ENCODE data around the gene WDR93.
A peak's percentile ranks its signal among the peaks of the same experiment; 100 is the strongest.

Gene WDR93

DNA sequence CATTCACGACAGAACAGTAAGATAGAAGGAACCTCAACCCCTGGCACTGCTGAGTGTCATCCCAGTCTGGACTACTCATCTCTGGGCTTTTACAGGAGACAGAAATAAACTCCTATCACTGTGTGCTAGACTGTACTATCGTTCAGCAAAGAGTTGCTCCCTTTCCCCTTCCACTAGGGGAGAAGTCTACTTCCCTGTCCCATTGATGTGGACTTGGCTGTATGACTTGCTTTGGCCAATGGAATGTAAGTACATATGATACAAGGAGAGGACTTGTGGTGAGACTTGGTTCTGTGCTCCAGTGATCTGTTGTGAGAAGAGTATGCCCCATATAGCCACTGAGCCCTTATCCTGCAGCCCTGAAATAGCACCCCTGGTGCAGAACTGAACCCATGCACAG is 30.1 kb upstream of the WDR93 start:
- no peak for DNase-seq (ENCODE audit: low spot score)
- POLR2A ChIA-PET (ENCODE audit: low non-redundant PET): no interaction called here
- TF ChIP-seq, protein P1, sequence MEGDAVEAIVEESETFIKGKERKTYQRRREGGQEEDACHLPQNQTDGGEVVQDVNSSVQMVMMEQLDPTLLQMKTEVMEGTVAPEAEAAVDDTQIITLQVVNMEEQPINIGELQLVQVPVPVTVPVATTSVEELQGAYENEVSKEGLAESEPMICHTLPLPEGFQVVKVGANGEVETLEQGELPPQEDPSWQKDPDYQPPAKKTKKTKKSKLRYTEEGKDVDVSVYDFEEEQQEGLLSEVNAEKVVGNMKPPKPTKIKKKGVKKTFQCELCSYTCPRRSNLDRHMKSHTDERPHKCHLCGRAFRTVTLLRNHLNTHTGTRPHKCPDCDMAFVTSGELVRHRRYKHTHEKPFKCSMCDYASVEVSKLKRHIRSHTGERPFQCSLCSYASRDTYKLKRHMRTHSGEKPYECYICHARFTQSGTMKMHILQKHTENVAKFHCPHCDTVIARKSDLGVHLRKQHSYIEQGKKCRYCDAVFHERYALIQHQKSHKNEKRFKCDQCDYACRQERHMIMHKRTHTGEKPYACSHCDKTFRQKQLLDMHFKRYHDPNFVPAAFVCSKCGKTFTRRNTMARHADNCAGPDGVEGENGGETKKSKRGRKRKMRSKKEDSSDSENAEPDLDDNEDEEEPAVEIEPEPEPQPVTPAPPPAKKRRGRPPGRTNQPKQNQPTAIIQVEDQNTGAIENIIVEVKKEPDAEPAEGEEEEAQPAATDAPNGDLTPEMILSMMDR (conservative IDR thresholded peaks at IDR 0.05; ENCODE audit: low read depth): no peak
- CTCF ChIA-PET: interaction anchor here (0.6 kb wide), 1 partner anchor 834 kb away, joined by 4 read pairs; no protein-coding TSS in a partner anchor
- H3K27ac ChIP-seq: no peak overlapping the region

DNA sequence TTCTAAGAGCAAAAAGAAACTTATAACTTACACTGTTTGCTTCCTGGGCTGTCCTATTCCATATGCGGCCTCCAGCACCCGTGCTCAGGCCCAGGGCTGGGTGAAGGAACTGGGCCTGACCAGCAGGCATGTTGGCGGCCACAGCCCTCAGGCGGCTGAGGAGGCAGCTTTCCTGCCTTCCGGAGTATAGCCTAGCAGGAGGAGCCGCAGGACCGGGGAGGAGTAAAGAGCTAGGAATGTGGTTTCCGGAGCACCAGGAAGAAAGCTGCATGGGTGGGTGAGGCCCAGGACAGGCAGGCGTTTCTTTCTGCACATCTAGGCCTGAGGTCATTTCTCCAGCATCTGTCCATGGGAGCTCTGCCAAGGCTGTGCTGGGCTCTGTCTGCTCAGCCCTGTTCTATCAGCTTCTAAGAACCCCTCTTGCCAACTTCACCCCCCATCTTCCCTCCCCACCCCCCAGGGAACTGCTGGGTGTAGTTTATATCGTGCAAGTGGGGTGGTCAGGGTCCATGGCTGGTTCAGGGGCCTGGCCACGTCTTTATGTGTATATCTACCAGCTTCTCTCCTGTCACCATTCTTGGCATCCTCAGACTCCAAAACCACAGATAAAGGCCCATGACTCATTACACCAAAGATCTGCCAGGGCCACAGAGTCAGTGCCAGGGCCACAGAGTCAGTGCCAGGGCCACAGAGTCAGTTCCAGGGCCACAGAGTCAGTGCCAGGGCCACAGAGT is 27.6 kb upstream of the WDR93 start:
- H3K27ac ChIP-seq: peak overlapping the region; percentile 93
- TF ChIP-seq, protein P1 (conservative IDR thresholded peaks at IDR 0.05; ENCODE audit: low read depth): no peak
- ChIA-PET POLR2A (ENCODE audit: low non-redundant PET) (no interaction called here), CTCF (interaction anchor here (0.6 to 1.1 kb wide), 5 partner anchors 15 to 216 kb away, joined by 3 to 5 read pairs (median 4); no protein-coding TSS in a partner anchor)
- DNase-seq (ENCODE audit: low spot score): peak; percentile 91

DNA sequence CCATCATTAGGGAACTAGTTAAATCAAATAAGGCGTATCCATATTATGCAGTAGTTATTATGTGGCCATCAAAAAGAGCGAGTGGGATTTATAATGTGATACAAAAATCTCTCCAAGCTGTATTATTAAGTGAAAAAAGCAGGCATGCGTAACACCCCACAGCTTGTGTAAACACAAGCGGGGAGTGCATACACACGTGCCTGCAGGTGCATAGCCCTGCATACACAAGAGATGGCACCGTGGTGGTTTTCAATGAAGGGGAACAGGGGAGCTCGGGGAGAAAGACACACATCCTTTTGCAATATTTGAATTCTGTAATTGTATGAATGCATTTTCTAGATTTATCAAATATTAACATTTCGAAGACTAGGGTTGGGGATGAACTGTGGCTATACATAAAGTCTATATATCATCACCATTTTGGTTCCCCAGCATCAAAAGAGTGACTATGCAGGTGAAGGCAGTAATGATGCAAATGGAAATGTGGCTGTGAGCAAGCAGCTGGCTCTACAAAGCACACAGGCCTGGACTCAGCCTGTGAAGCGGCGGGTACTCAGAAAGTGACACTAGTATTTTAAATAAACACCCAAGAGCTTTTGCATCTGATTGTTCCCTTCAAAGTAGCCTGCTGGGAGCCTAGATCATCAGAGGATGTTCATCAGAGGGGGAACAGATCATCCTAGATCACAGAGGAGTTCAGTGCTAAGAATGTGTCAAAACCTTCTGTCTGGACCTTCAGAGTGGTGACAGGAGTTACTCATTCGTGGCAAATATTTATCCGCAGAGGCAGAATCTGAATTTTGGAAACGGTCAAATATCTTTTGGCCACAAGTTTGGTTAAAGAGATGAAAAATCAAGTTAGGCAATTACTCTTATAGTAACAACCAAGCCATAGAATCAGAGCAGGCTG is 25.9 kb upstream of the WDR93 start:
- no peak overlapping the region for H3K27ac ChIP-seq
- TF ChIP-seq, protein P1 (conservative IDR thresholded peaks at IDR 0.05; ENCODE audit: low read depth): no peak
- CTCF ChIA-PET: interaction anchor here (0.7 kb wide), 2 partner anchors 10 to 47 kb away, joined by 3 read pairs; no protein-coding TSS in a partner anchor
- DNase-seq (ENCODE audit: low spot score): no peak
- POLR2A ChIA-PET (ENCODE audit: low non-redundant PET): no interaction called here

DNA sequence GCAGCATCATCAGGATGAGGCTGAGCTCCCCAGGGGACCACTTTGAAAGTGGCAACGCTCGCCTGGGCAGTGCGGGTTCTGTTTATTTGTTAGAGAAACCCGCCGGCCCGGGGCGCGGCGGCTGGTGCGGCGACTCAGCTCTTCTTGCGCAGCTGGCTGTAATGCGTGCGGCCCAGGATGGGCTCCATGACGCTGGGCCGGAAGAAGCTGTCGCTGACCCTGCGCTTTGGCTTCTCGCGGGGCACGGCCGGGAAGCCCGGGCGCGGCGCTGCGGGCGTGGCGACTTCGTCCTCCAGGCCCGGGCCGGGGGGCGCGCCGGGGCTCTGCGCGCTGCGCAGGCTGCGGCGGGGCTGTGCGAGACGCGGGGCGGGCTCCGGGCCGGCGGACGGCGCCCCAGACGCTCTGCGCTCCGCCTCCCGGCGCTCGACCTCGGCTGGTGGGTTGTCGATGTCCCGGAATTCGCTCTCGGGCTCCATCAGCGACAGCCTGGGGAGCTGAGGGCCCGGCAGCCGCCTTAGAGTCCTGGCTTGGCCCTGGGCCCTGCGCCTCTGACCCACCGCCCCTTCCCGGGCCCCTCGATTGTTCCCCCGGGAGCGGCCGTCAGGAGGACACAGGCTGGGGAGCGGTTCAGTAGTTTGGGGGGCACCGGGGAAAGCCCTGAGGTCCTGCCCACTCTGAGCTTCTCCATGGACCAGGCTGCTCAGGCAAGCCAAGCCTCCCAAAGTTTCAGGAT is 25.0 kb upstream of the WDR93 start:
- peak; percentile 24 for DNase-seq (ENCODE audit: low spot score)
- H3K27ac ChIP-seq: peak overlapping the region; percentile 62
- TF ChIP-seq, protein P1 (conservative IDR thresholded peaks at IDR 0.05; ENCODE audit: low read depth): no peak
- ChIA-PET POLR2A (ENCODE audit: low non-redundant PET) (no interaction called here), CTCF (interaction anchor here (0.6 to 0.7 kb wide), 2 partner anchors 11 to 1312 kb away, joined by 3 read pairs; no protein-coding TSS in a partner anchor)

DNA sequence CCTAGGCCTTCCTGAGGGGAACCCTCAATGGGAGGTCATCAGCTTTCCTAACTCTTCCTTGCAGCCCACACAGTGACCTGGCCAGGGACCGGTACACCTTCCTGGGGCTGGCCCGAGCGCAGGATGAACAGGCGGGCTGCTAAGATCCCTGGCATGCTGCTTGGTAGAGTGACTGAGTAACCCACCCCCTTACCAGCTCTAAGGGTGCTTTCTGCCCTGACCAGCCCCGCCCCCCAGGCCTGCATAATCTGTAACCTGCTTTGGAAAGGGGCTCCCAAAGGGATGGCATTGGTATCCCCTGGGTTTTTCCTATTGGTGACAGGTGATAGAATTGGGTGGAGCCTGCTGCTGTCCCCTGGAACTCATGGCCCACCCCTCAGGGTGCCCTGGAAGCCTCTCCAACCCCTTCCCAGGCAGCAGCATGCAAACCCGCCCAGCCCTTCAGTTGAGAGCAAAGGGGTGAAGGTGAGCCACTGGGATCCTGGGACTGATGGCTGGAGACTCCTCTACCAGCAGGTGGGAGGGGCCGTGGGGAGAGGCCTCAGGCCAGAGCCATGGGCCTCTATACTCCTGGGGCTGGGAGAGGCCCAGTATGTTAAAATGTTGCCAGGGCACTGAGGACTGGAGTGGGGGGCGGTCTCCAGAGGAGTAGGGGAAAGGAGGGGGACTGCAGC is 24.3 kb upstream of the WDR93 start:
- CTCF ChIA-PET: interaction anchor here (0.6 kb wide), 1 partner anchor 1311 kb away, joined by 3 read pairs; no protein-coding TSS in a partner anchor
- peak overlapping the region; percentile 62 for H3K27ac ChIP-seq
- TF ChIP-seq, protein P1 (conservative IDR thresholded peaks at IDR 0.05; ENCODE audit: low read depth): no peak
- POLR2A ChIA-PET (ENCODE audit: low non-redundant PET): no interaction called here
- DNase-seq (ENCODE audit: low spot score): no peak
